H1 (cell line): ENCODE results near the gene IRS1. TPM values are rescaled to one million over a fixed set of nuclear protein-coding genes. Genes with fewer than 3 reads are reported as not detected.

ENCODE experiments used
- CTCF ChIA-PET: fragments of 300-600 bp; sonication (Branson Sonifier 250); formaldehyde crosslinking; loops from one replicate; lab custom pipeline; 2021; ENCODE audit not compliant: partially characterized antibody; lab: Charles Lee
- POLR2A ChIA-PET: fragments of 300-600 bp; sonication (Branson Sonifier 250); formaldehyde crosslinking; loops from one replicate; lab custom pipeline; 2021; ENCODE audit warnings: inconsistent platforms; ENCODE audit not compliant: partially characterized antibody; lab: Charles Lee
- DNase-seq, 2 experiments: peaks; one replicate each; pipeline versions ENCODE4 v3.0.0 to v3.0.0-alpha.2; 2010 to 2022; ENCODE audit warnings: low spot score in 2 of 2, low read depth in 1 of 2, mixed read lengths in 1 of 2
- FAIRE-seq: peaks from 2 replicates; lab custom pipeline; 2011; peaks lifted over from hg19 to GRCh38; lab: Jason Lieb, UNC
- H2AFZ ChIP-seq: 2 replicates; pipeline ENCODE4 v1.8.1; 2012; ENCODE audit warnings: low read length, inconsistent platforms
- H2AK5ac ChIP-seq: 2 replicates; pipeline ENCODE4 v1.6.1; 2013; ENCODE audit warnings: low read depth, low read length
- H2BK120ac ChIP-seq: replicated peaks from 2 replicates; pipeline ENCODE3; 2013; ENCODE audit warnings: low read depth, low read length, inconsistent platforms
- H2BK12ac ChIP-seq: 2 replicates; pipeline ENCODE4 v1.6.1; 2013; ENCODE audit warnings: low read depth, low read length
- H2BK15ac ChIP-seq: 2 replicates; pipeline ENCODE4 v1.6.1; 2013; ENCODE audit warnings: low read length
- H2BK20ac ChIP-seq: 2 replicates; pipeline ENCODE4 v1.6.1; 2013; ENCODE audit warnings: low read length
- H2BK5ac ChIP-seq: 2 replicates; pipeline ENCODE4 v1.6.1; 2013; ENCODE audit warnings: low read depth, low read length
- H3K14ac ChIP-seq: 2 replicates; pipeline ENCODE4 v1.6.1; 2013; ENCODE audit warnings: inconsistent platforms; ENCODE audit not compliant: insufficient read length
- H3K18ac ChIP-seq: 2 replicates; pipeline ENCODE4 v1.6.1; 2013; ENCODE audit warnings: low read length; ENCODE audit errors: extremely low read depth
- H3K23ac ChIP-seq: 2 replicates; pipeline ENCODE4 v1.6.1; 2013; ENCODE audit warnings: inconsistent platforms; ENCODE audit not compliant: insufficient read length
- H3K23me2 ChIP-seq: 2 replicates; pipeline ENCODE4 v1.6.1; 2013; ENCODE audit warnings: low read depth, low read length
- H3K27ac ChIP-seq: 2 replicates; pipeline ENCODE4 v1.6.1; 2011; ENCODE audit warnings: low read depth, low read length, inconsistent platforms
- H3K27me3 ChIP-seq, 4 experiments: replicated peaks in 1 of 4; 1 replicate in 1 of 4; 2 replicates in 3 of 4; pipeline versions ENCODE4 v1.6.1 to v1.8.1; 2011 to 2013; ENCODE audit warnings: low read length in 3 of 4, mild to moderate bottlenecking in 3 of 4, inconsistent platforms in 2 of 4, mixed read lengths in 2 of 4, moderate library complexity in 1 of 4; ENCODE audit not compliant: control insufficient read depth in 3 of 4, insufficient read depth in 3 of 4; ENCODE audit errors: extremely low read depth in 1 of 4
- H3K36me3 ChIP-seq, 4 experiments: 2 replicates each; pipeline versions ENCODE4 v1.6.1 to v1.8.1; 2011 to 2013; ENCODE audit warnings: mild to moderate bottlenecking in 4 of 4, low read length in 3 of 4, moderate library complexity in 2 of 4, control low read depth in 1 of 4, inconsistent platforms in 1 of 4; ENCODE audit not compliant: insufficient read depth in 4 of 4, control insufficient read depth in 2 of 4
- H3K4ac ChIP-seq: replicated peaks from 2 replicates; pipeline ENCODE3; 2013; ENCODE audit warnings: low read length, low read depth, mixed read lengths, inconsistent platforms; ENCODE audit not compliant: insufficient read length
- H3K4me1 ChIP-seq, 4 experiments: replicated peaks in 1 of 4; 1 replicate in 1 of 4; 2 replicates in 3 of 4; pipeline versions ENCODE4 v1.6.1 to v1.8.1; 2011 to 2013; ENCODE audit warnings: low read length in 3 of 4, inconsistent platforms in 2 of 4, mixed read lengths in 1 of 4; ENCODE audit not compliant: insufficient read depth in 4 of 4, control insufficient read depth in 3 of 4
- H3K4me2 ChIP-seq, 2 experiments: 2 replicates each; pipeline versions ENCODE4 v1.6.1 to v1.8.1; 2011 to 2013; ENCODE audit warnings: low read depth in 2 of 2, low read length in 2 of 2, control low read depth in 1 of 2, inconsistent platforms in 1 of 2, mild to moderate bottlenecking in 1 of 2; ENCODE audit not compliant: insufficient read depth in 1 of 2
- H3K4me3 ChIP-seq, 4 experiments: fragments of 200-600, 300-600 bp in 1 of 4; sonication (generic), shearing (Covaris generic), sonication (Bioruptor Twin) in 1 of 4; 2 replicates each; pipeline versions ENCODE4 v1.5.1 to v1.8.1; 2011 to 2016; ENCODE audit warnings: low read length in 4 of 4, low read depth in 3 of 4, control low read depth in 2 of 4, inconsistent platforms in 2 of 4, mild to moderate bottlenecking in 2 of 4, mixed read lengths in 1 of 4, moderate library complexity in 1 of 4; ENCODE audit not compliant: insufficient read depth in 2 of 4; ENCODE audit errors: extremely low read depth in 1 of 4
- H3K56ac ChIP-seq: replicated peaks from 2 replicates; pipeline ENCODE3; 2013; ENCODE audit warnings: low read depth, mild to moderate bottlenecking, mixed read lengths, low read length, inconsistent platforms; ENCODE audit not compliant: insufficient read length
- H3K79me1 ChIP-seq: 2 replicates; pipeline ENCODE4 v1.6.1; 2013; ENCODE audit warnings: low read depth, low read length, control low read depth
- H3K79me2 ChIP-seq, 2 experiments: 2 replicates each; pipeline versions ENCODE4 v1.6.1 to v1.8.1; 2012 to 2013; ENCODE audit warnings: low read length in 2 of 2, mild to moderate bottlenecking in 2 of 2, inconsistent platforms in 1 of 2; ENCODE audit not compliant: insufficient read depth in 2 of 2, control insufficient read depth in 1 of 2
- H3K9ac ChIP-seq, 4 experiments: replicated peaks in 1 of 4; 1 replicate in 1 of 4; 2 replicates in 3 of 4; pipeline versions ENCODE4 v1.6.1 to v1.8.1; 2011 to 2013; ENCODE audit warnings: low read depth in 3 of 4, low read length in 3 of 4, control low read depth in 2 of 4, mild to moderate bottlenecking in 2 of 4, moderate library complexity in 2 of 4, inconsistent platforms in 1 of 4; ENCODE audit errors: extremely low read depth in 1 of 4
- H3K9me3 ChIP-seq, 2 experiments: 2 replicates each; pipeline versions ENCODE4 v1.6.1 to v1.8.1; 2012 to 2013; ENCODE audit warnings: mild to moderate bottlenecking in 2 of 2, moderate library complexity in 2 of 2, control low read depth in 1 of 2, inconsistent platforms in 1 of 2, low read depth in 1 of 2, low read length in 1 of 2, mixed read lengths in 1 of 2; ENCODE audit not compliant: insufficient read depth in 2 of 2
- H4K20me1 ChIP-seq, 2 experiments: replicated peaks in 1 of 2; 2 replicates each; pipeline versions ENCODE3 to v1.8.1; 2011 to 2013; ENCODE audit warnings: inconsistent platforms in 2 of 2, low read length in 2 of 2, mild to moderate bottlenecking in 1 of 2; ENCODE audit not compliant: insufficient read depth in 2 of 2, control insufficient read depth in 1 of 2
- H4K5ac ChIP-seq: 2 replicates; pipeline ENCODE4 v1.6.1; 2013; ENCODE audit warnings: low read length, low read depth, mixed read lengths, inconsistent platforms; ENCODE audit not compliant: insufficient read length
- H4K8ac ChIP-seq: 2 replicates; pipeline ENCODE4 v1.8.0; 2013; ENCODE audit warnings: mild to moderate bottlenecking, moderate library complexity, low read length, inconsistent platforms; ENCODE audit not compliant: insufficient read depth; ENCODE audit errors: extremely low read depth
- H4K91ac ChIP-seq: replicated peaks from 2 replicates; pipeline ENCODE3; 2013; ENCODE audit warnings: low read length, mixed read lengths, inconsistent platforms; ENCODE audit not compliant: insufficient read length
- BACH1 ChIP-seq: IDR thresholded peaks from 2 replicates; pipeline ENCODE4 v1.6.1; 2012; ENCODE audit warnings: low read length, improper control_type of control experiment
- CTCF ChIP-seq, 3 experiments: IDR thresholded peaks; 1 replicate in 2 of 3; 2 replicates in 1 of 3; pipeline versions ENCODE4 v1.5.1 to v1.6.1; 2011; ENCODE audit warnings: low read length in 3 of 3, mild to moderate bottlenecking in 3 of 3, inconsistent platforms in 2 of 3, low read depth in 1 of 3, moderate library complexity in 1 of 3; ENCODE audit not compliant: insufficient read depth in 1 of 3; ENCODE audit errors: control extremely low read depth in 1 of 3
- JUN ChIP-seq: IDR thresholded peaks from 2 replicates; pipeline ENCODE4 v1.6.1; 2011; ENCODE audit warnings: low read depth, mild to moderate bottlenecking, improper control_type of control experiment, low read length
- MAX ChIP-seq: IDR thresholded peaks from 2 replicates; pipeline ENCODE4 v1.6.1; 2012; ENCODE audit warnings: inconsistent platforms
- RFX5 ChIP-seq: IDR thresholded peaks from 2 replicates; pipeline ENCODE4 v1.6.1; 2011; ENCODE audit warnings: low read depth, low read length, improper control_type of control experiment, borderline replicate concordance
- WGBS, 2 experiments: shearing (Covaris generic) in 1 of 2; methylation state at CpG; one replicate each; pipeline versions ENCODE4 v1.1.6 to v1.1.7; 2013 to 2015; ENCODE audit warnings: low lambda C conversion rate in 2 of 2, mixed read lengths in 2 of 2, inconsistent platforms in 1 of 2, low coverage in 1 of 2, missing lambda C conversion rate in 1 of 2; ENCODE audit not compliant: insufficient replicate concordance in 2 of 2, insufficient coverage in 1 of 2, insufficient read length in 1 of 2; ENCODE audit errors: extremely low coverage in 1 of 2, missing lambda C conversion rate in 1 of 2; 5-methylcytosine and 5-hydroxymethylcytosine counted together
- polyA plus RNA-seq, 7 experiments: library from polyadenylated mRNA; depleted of rRNA in 3 of 7; stranded (reverse) in 5 of 7; unstranded in 2 of 7; fragments of >200 nt in 5 of 7; fragments of 200-250 nt in 2 of 7; gene quantifications; 1 replicate in 5 of 7; 2 replicates in 1 of 7; 4 replicates in 1 of 7; pipeline versions ENCODE4 v1.2.1 to v1.2.3, GENCODE V29; 2011 to 2013; ENCODE audit warnings: missing spikeins in 2 of 7, mixed read lengths in 2 of 7
- total RNA-seq: library from RNA; stranded (reverse); fragmentation: NEBNext Ultra II Directional; extraction: Animal tissue kit (Norgen Biotek cat#: 25700); gene quantifications from 2 replicates; pipeline ENCODE4 v1.2.1, GENCODE V29; 2021

IRS1 gene
- total and polyA plus RNA-seq, 2 of the 8 experiments (the other 6 are each of a cell fraction or from before 2014, with no cell fraction given), result 9.1 to 26.9 TPM

GRCh38 chr2:226683944-226684562, 115.6 kb downstream of the IRS1 start:
- H3K23ac ChIP-seq, result no peak overlapping the region
- H3K36me3 ChIP-seq, result no peaks in the 10 kb centered on the region
- H3K23me2 ChIP-seq, result no peaks in the 10 kb centered on the region
- no peak overlapping the region for H2BK20ac ChIP-seq
- no peak for TF ChIP-seq CTCF (IDR thresholded peaks at IDR 0.05; ENCODE audit: control extremely low read depth in 1 of 3, insufficient read depth in 1 of 3, low read depth in 1 of 3, low read length in 3 of 3)
- no peak for TF ChIP-seq JUN
- TF ChIP-seq MAX, result no peak
- TF ChIP-seq BACH1, result no peak
- TF ChIP-seq RFX5, result no peak
- no peaks in the 10 kb centered on the region for H3K27me3 ChIP-seq
- H2BK15ac ChIP-seq, result no peak overlapping the region
- no peak overlapping the region for H3K14ac ChIP-seq
- DNase-seq, result no peak
- no peaks in the 10 kb centered on the region; a peak in 1 of 7 replicates for H3K4me1 ChIP-seq
- H4K8ac ChIP-seq, result no peak overlapping the region
- WGBS, 2 experiments, result 95% methylated on average over 1 of the region's 1 CpG; no CpG with 5 or more reads in 1 of the 2 experiments
- ChIA-PET POLR2A (no interaction called here), CTCF (interaction anchor here (0.6 to 1.3 kb wide), 3 partner anchors 10 to 612 kb away, joined by 3 to 5 read pairs (median 5); no protein-coding TSS in a partner anchor)
- no peak overlapping the region for H3K56ac ChIP-seq
- H4K20me1 ChIP-seq, result no peaks in the 10 kb centered on the region
- H3K4me2 ChIP-seq, result no peak overlapping the region
- H2BK120ac ChIP-seq, result no peak overlapping the region
- no peak overlapping the region for H2AK5ac ChIP-seq
- no peak overlapping the region for H2AFZ ChIP-seq
- FAIRE-seq, result no peak
- H3K4me3 ChIP-seq, result no peak overlapping the region
- H3K18ac ChIP-seq, result no peak overlapping the region
- H4K5ac ChIP-seq, result no peak overlapping the region
- H3K9ac ChIP-seq, result no peak overlapping the region
- no peak overlapping the region for H3K4ac ChIP-seq
- no peak overlapping the region for H4K91ac ChIP-seq
- H2BK12ac ChIP-seq, result no peak overlapping the region
- no peaks in the 10 kb centered on the region; a peak in 1 of 4 replicates for H3K9me3 ChIP-seq
- H3K79me1 ChIP-seq, result no peaks in the 10 kb centered on the region
- H2BK5ac ChIP-seq, result no peak overlapping the region
- no peak overlapping the region for H3K27ac ChIP-seq
- no peaks in the 10 kb centered on the region for H3K79me2 ChIP-seq
